ENCODE measurements around the gene DCTPP1. TPM values are rescaled to one million over a fixed set of nuclear protein-coding genes. Genes with fewer than 3 reads are reported as not detected.

Gene DCTPP1
- total and polyA plus RNA-seq, 9 of the 15 experiments (the other 6 are each of a cell fraction or from before 2014, with no cell fraction given), result 45.0 to 132 (median 80.6) TPM

- no peak for TF ChIP-seq TCF7 (IDR thresholded peaks at IDR 0.05; ENCODE audit: borderline replicate concordance)
- TF ChIP-seq GATA2 (CRISPR knock-in tag; IDR thresholded peaks at IDR 0.05), result no peak
- peak; percentile 87 for TF ChIP-seq RB1 (IDR thresholded peaks at IDR 0.05; ENCODE audit: low read depth)
- 0 out of 2 replicates have a peak, but pooled peaks have one; percentile 63 for TF ChIP-seq THAP7 (CRISPR knock-in tag; IDR thresholded peaks at IDR 0.05)
- TF ChIP-seq SMC3 (conservative IDR thresholded peaks at IDR 0.05; ENCODE audit: insufficient read depth, low read depth, low read length), result 0 out of 2 replicates have a peak, but pooled peaks have one; percentile 12
- TF ChIP-seq GTF3C2 (IDR thresholded peaks at IDR 0.05; ENCODE audit: borderline replicate concordance, extremely low read depth, insufficient read length), result no peak
- 0 out of 2 replicates have a peak, but pooled peaks have one; percentile 86 for TF ChIP-seq RERE (CRISPR knock-in tag; IDR thresholded peaks at IDR 0.05; ENCODE audit: borderline replicate concordance)
- no peak for TF ChIP-seq MAFF (IDR thresholded peaks at IDR 0.05; ENCODE audit: low read length)
- TF ChIP-seq ZNF146 (CRISPR knock-in tag; IDR thresholded peaks at IDR 0.05; ENCODE audit: unreplicated experiment), result no peak
- TF ChIP-seq ZBTB34 (CRISPR knock-in tag; IDR thresholded peaks at IDR 0.05), result no peak
- TF ChIP-seq STAG1 (CRISPR knock-in tag; IDR thresholded peaks at IDR 0.05; ENCODE audit: borderline replicate concordance), result 0 out of 2 replicates have a peak, but pooled peaks have one; percentile 11
These were observed 51.3 kb downstream of the DCTPP1 start (continued) for GRCh38 chr16:30378236-30379157.

Data from K562 (cell line).